ENCODE results near the gene OR2M5. TPM values are rescaled to one million over a fixed set of nuclear protein-coding genes. Genes with fewer than 3 reads are reported as not detected.

OR2M5 gene
- total and polyA plus RNA-seq, 2 of the 8 experiments (the other 6 are each of a cell fraction or from before 2014, with no cell fraction given): not detected

GRCh38 chr1:248155927-248156326 lies 11.0 kb downstream of the OR2M5 start:
- H3K23ac ChIP-seq (ENCODE audit: insufficient read length): no peak overlapping the region
- no peak overlapping the region for H2AK5ac ChIP-seq (ENCODE audit: low read depth, low read length)
- H2AFZ ChIP-seq (ENCODE audit: low read length): no peak overlapping the region
- no peak overlapping the region for H3K4ac ChIP-seq (replicated peaks; ENCODE audit: insufficient read length, low read depth, low read length)
- no peak overlapping the region for H4K8ac ChIP-seq (ENCODE audit: extremely low read depth, insufficient read depth, low read length)
- H2BK5ac ChIP-seq (ENCODE audit: low read depth, low read length): no peak overlapping the region
- H3K27me3 ChIP-seq (replicated peaks in 1 of 4; ENCODE audit: control insufficient read depth in 3 of 4, extremely low read depth in 1 of 4, insufficient read depth in 3 of 4, low read length in 3 of 4): no peaks in the 10 kb centered on the region
- H3K23me2 ChIP-seq (ENCODE audit: low read depth, low read length): no peaks in the 10 kb centered on the region
- no peaks in the 10 kb centered on the region for H3K79me1 ChIP-seq (ENCODE audit: low read depth, low read length)
- no peak overlapping the region for H3K27ac ChIP-seq (ENCODE audit: low read depth, low read length)
- H4K5ac ChIP-seq (ENCODE audit: insufficient read length, low read depth, low read length): no peak overlapping the region
- FAIRE-seq (no peak), DNase-seq (ENCODE audit: low read depth in 1 of 2, low spot score in 2 of 2) (no peak)
- H3K56ac ChIP-seq (replicated peaks; ENCODE audit: insufficient read length, low read depth, low read length): no peak overlapping the region
- no peaks in the 10 kb centered on the region for H4K20me1 ChIP-seq (replicated peaks in 1 of 2; ENCODE audit: control insufficient read depth in 1 of 2, insufficient read depth in 2 of 2, low read length in 2 of 2)
- no peaks in the 10 kb centered on the region for H3K36me3 ChIP-seq (ENCODE audit: control insufficient read depth in 2 of 4, insufficient read depth in 4 of 4, low read length in 3 of 4)
- H2BK15ac ChIP-seq (ENCODE audit: low read length): no peak overlapping the region
- no peak overlapping the region for H2BK120ac ChIP-seq (replicated peaks; ENCODE audit: low read depth, low read length)
- no peak overlapping the region for H3K4me2 ChIP-seq (ENCODE audit: insufficient read depth in 1 of 2, low read depth in 2 of 2, low read length in 2 of 2)
- no peaks in the 10 kb centered on the region for H3K4me1 ChIP-seq (replicated peaks in 1 of 4; ENCODE audit: control insufficient read depth in 3 of 4, insufficient read depth in 4 of 4, low read length in 3 of 4)
- no peak overlapping the region for H3K14ac ChIP-seq (ENCODE audit: insufficient read length)
- no peak overlapping the region for H3K18ac ChIP-seq (ENCODE audit: extremely low read depth, low read length)
- POLR2A ChIA-PET (ENCODE audit: partially characterized antibody): no interaction called here
- H2BK20ac ChIP-seq (ENCODE audit: low read length): no peak overlapping the region
- H4K91ac ChIP-seq (replicated peaks; ENCODE audit: insufficient read length, low read length): no peak overlapping the region
- WGBS, 2 experiments (ENCODE audit: extremely low coverage in 1 of 2, insufficient coverage in 1 of 2, insufficient read length in 1 of 2, insufficient replicate concordance in 2 of 2, low coverage in 1 of 2, low lambda C conversion rate in 2 of 2, missing lambda C conversion rate in 1 of 2): 81% methylated on average over 1 of the region's 1 CpG; no CpG with 5 or more reads in 1 of the 2 experiments
- no peak overlapping the region for H3K9ac ChIP-seq (replicated peaks in 1 of 4; ENCODE audit: extremely low read depth in 1 of 4, low read depth in 3 of 4, low read length in 3 of 4)
- H3K79me2 ChIP-seq (ENCODE audit: control insufficient read depth in 1 of 2, insufficient read depth in 2 of 2, low read length in 2 of 2): no peaks in the 10 kb centered on the region
- no peak overlapping the region for H3K4me3 ChIP-seq (ENCODE audit: extremely low read depth in 1 of 4, insufficient read depth in 2 of 4, low read depth in 3 of 4, low read length in 4 of 4)
- CTCF ChIA-PET (ENCODE audit: partially characterized antibody): interaction anchor here (1.2 kb wide), 1 partner anchor 52 kb away, joined by 4 read pairs; no protein-coding TSS in a partner anchor
- H2BK12ac ChIP-seq (ENCODE audit: low read depth, low read length): no peak overlapping the region
- H3K9me3 ChIP-seq (ENCODE audit: insufficient read depth in 2 of 2, low read depth in 1 of 2, low read length in 1 of 2): peaks cover 51 to 52% of the 10 kb centered on the region in 2 experiments
- TF ChIP-seq EZH2 (IDR thresholded peaks at IDR 0.05; ENCODE audit: low read depth, low read length, severe bottlenecking): no peak
- TF ChIP-seq CEBPB (IDR thresholded peaks at IDR 0.05; ENCODE audit: low read depth, low read length): no peak
- TF ChIP-seq HDAC6 (IDR thresholded peaks at IDR 0.05; ENCODE audit: low read depth, low read length): no peak
- no peak for TF ChIP-seq SIN3A (conservative IDR thresholded peaks at IDR 0.05 in 1 of 2, IDR thresholded peaks at IDR 0.05 in 1 of 2; ENCODE audit: low read depth in 1 of 2, low read length in 2 of 2)
